22Rv1 (cell line): ENCODE measurements around the gene CLDN34.

Experiments
- H3K27ac ChIP-seq: fragments of 450-650 bp; 2 replicates; pipeline ENCODE4 v1.5.1; 2017
- CTCF ChIP-seq: fragments of 450-650 bp; IDR thresholded peaks from 2 replicates; pipeline ENCODE4 v1.5.1; 2017; ENCODE audit warnings: mild to moderate bottlenecking
- ZFX ChIP-seq: fragments of 450-650 bp; IDR thresholded peaks from 2 replicates; pipeline ENCODE4 v1.6.1; 2017; ENCODE audit warnings: antibody characterized with exemption, borderline replicate concordance

Gene CLDN34, protein sequence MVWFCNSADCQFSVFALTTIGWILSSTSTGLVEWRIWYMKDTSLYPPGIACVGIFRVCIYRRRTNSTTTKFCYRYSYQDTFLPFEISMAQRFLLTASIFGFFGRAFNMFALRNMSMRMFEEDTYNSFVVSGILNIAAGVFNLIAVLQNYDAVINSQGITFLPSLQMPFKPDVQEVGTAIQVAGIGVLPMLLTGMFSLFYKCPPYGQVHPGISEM

DNA sequence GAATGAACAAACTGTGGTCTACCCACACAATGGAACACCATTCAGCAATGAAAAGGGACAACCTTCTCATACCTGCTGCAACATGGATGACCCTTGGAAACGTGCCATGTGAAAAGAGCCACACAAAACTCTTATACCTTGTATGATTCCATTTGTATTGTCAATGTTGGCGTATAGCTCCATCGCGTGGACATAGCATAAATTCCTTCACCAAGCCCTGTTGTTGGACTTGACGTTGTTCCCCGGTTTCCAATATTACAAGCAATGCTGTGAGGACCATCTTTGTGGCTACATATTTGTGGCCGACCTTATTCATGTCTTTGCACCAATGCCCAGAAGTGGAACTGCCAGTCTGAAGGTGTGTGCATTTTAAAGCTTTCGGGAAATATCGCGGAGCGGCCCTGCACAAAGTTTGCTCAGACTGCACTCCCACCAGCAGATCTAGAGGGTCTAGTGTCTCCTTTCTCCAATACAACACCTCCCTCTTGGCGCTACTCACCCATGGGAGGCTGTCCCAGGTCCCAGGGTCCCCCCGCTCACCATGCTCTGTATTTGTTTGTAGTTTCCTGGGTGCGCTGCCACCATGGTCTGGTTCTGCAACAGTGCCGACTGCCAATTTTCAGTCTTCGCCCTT, at the start of gene CLDN34:
Gene CLDN34, plus strand, starts transcription at position 584 of the 634 bp plus-strand sequence. Its CDS starts 0 bp downstream, at position 584.
- no peak for TF ChIP-seq CTCF
- no peak for TF ChIP-seq ZFX

DNA sequence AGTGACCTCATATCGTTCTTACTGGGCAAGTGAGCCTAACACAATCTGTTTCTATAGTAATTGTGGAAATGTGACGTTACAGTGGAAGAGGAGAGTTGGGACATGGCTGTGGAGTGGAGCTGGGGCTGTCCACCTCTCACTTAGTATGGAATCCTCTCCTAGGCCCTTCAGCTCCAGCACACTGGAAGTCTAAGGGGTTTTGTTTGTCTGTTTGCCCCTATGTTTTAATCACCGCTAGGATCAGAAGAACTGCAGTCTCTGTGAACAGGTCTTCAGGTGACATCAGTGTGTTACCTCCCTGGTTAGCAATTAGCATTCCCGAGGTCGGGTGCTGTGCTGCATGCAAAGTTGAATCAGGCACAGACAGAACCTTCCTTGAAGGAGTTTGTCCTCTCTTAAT, 49.3 kb upstream of the CLDN34 start:
- no peak for TF ChIP-seq ZFX
- no peak for TF ChIP-seq CTCF

More for the DNA sequence above, at the start of gene CLDN34:
- no peak within 1 kb of the TSS for H3K27ac ChIP-seq

GRCh38 chrX:9919632-9920172, 47.5 kb upstream of the CLDN34 start:
- no peak for TF ChIP-seq CTCF
- no peak overlapping the region for H3K27ac ChIP-seq

More for the DNA sequence above, 49.3 kb upstream of the CLDN34 start:
- H3K27ac ChIP-seq, result no peak overlapping the region

- TF ChIP-seq ZFX, result no peak
- TF ChIP-seq CTCF, result no peak
Measured at GRCh38 chrX:9921407-9921806, 45.8 kb upstream of the CLDN34 start.

DNA sequence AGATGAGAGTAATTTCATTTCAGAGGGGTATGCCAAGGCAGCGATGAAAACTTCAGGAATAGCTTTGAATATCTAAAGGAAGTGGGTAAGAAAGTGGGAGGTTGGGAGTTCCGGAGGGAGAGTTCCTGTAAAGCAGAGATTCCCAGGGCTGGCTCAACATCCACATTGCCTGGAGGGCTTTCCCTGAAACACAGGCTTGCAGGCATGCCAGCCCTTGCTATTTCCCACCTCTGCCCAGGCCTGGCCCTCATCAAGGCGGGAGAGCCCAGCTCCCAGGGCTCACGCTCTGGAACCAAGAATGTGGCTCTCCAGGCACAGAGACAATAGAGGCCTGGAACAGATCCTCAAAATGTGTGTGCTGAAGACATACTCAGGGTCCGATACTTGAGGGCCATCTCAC, 43.8 kb upstream of the CLDN34 start:
- no peak for TF ChIP-seq CTCF
- TF ChIP-seq ZFX, result no peak
- no peak overlapping the region for H3K27ac ChIP-seq

More at GRCh38 chrX:9921407-9921806, 45.8 kb upstream of the CLDN34 start:
- H3K27ac ChIP-seq, result no peak overlapping the region

DNA sequence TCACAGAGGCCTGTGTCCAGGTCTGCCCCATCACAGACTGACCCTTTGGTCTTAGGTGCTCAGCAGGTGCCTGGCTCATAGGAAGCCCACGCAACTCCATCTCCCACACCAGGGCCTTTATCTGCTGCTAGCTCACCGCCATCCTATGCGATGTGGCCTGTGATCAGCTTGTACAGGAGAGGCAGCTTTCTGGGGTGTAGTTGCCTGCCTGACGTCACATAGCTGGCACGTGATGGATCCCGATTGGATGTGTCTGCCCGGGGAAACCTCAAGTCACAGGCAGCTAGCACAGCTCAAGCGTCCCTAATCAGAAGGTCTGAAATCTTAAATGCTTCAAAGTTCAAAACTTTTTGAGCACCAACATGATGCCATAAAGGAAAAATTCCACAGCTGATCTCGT, 41.2 kb upstream of the CLDN34 start:
- no peak for TF ChIP-seq ZFX
- TF ChIP-seq CTCF, result no peak
- H3K27ac ChIP-seq, result no peak overlapping the region

DNA sequence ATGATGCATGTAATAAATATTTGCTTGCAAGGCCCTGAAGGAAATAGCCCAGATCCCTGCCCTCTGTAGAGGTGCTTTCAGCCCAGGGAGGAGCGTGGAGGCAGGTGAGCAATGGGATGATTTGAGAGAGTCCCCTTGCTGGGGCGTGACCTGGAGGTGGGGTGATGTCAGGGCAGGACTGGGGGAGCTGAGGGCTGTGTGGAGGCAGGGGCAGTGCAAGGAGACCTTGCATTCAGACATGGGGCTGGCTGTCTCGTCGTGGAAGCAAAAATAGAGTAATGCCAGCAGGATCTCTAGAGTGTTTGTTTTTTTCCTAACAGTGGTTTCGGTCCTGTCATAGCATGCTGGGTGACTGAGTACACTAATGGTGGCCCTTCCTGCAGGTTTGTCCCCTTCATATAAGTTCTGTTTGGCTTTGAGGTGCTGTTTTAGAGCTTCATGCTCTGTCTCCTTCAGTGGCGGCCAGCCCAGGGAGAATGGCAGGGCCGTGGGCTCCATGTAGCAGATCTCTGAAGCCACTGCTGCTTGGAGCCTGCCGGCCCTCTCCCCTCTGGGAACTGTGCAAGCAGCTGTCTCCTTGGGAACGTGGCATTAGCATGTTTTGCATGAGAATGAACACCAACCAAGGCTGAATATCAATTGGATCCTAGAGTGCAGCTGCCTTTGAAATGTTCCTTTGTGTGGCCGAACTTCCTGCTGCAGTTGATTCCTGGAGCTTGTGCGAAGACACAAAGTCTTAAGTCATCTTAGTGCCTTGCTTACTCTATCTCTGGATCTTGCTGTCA, 39.3 kb upstream of the CLDN34 start:
- no peak for TF ChIP-seq ZFX
- TF ChIP-seq CTCF, result no peak
- H3K27ac ChIP-seq, result no peak overlapping the region
